Esophagus muscularis mucosa (tissue), 3 donors: Measurements from ENCODE around the gene FAP.

Experiments used
- EP300 ChIP-seq: sonication (generic); formaldehyde crosslinking; IDR thresholded peaks from one replicate; pipeline ENCODE4 v1.6.1; 2017; ENCODE audit warnings: antibody characterized with exemption
- TF ChIP-seq, protein P1 (sequence below), 3 experiments: fragments of 200-600 bp in 2 of 3; fragments of 450-650 bp in 1 of 3; sonication (generic) in 2 of 3; IDR thresholded peaks; one replicate each; pipeline ENCODE4 v1.5.1; 2017 to 2019; ENCODE audit warnings: antibody characterized with exemption in 3 of 3, mild to moderate bottlenecking in 2 of 3, moderate library complexity in 1 of 3

- TF ChIP-seq EP300, result no peak
- TF ChIP-seq, protein P1, sequence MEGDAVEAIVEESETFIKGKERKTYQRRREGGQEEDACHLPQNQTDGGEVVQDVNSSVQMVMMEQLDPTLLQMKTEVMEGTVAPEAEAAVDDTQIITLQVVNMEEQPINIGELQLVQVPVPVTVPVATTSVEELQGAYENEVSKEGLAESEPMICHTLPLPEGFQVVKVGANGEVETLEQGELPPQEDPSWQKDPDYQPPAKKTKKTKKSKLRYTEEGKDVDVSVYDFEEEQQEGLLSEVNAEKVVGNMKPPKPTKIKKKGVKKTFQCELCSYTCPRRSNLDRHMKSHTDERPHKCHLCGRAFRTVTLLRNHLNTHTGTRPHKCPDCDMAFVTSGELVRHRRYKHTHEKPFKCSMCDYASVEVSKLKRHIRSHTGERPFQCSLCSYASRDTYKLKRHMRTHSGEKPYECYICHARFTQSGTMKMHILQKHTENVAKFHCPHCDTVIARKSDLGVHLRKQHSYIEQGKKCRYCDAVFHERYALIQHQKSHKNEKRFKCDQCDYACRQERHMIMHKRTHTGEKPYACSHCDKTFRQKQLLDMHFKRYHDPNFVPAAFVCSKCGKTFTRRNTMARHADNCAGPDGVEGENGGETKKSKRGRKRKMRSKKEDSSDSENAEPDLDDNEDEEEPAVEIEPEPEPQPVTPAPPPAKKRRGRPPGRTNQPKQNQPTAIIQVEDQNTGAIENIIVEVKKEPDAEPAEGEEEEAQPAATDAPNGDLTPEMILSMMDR (IDR thresholded peaks at IDR 0.05), result no peak
Observed at GRCh38 chr2:162155093-162155492, 88.2 kb downstream of the FAP start.
